WTC11 (cell line): ENCODE results near the gene MCF2L2. TPM values are rescaled to one million over a fixed set of nuclear protein-coding genes. Genes with fewer than 3 reads are reported as not detected.
A peak's percentile ranks its signal among the peaks of the same experiment; 100 is the strongest.

ENCODE experiments used
- ATAC-seq: fragments of 200-7000 bp; cut with Tn5 transposase; 2 replicates; pipeline ENCODE4 v1.10.0; 2021; ENCODE audit warnings: mild to moderate bottlenecking, moderate library complexity
- CTCF ChIA-PET: fragments of 300-600 bp; sonication (Branson Sonifier 250); formaldehyde crosslinking; loops from one replicate; lab custom pipeline; 2021; ENCODE audit warnings: antibody characterized with exemption; lab: Charles Lee
- POLR2A ChIA-PET: fragments of 350-600 bp; sonication (Branson Sonifier 250); formaldehyde crosslinking; loops from one replicate; lab custom pipeline; 2021; ENCODE audit warnings: antibody characterized with exemption; lab: Charles Lee
- DNase-seq: peaks from one replicate; pipeline ENCODE4 v3.0.0; 2021; ENCODE audit warnings: low spot score
- H3K27ac Mint-ChIP-seq: 2 replicates; pipeline ENCODE4 v1.8.0; 2021; ENCODE audit warnings: mixed read lengths
- H3K27me3 Mint-ChIP-seq: 2 replicates; pipeline ENCODE4 v1.8.0; 2021; ENCODE audit warnings: low read depth, mild to moderate bottlenecking, moderate library complexity, mixed read lengths
- H3K36me3 Mint-ChIP-seq: 2 replicates; pipeline ENCODE4 v1.8.0; 2021; ENCODE audit warnings: mixed read lengths
- H3K4me1 Mint-ChIP-seq: 2 replicates; pipeline ENCODE4 v1.8.0; 2022; ENCODE audit warnings: mixed read lengths
- H3K4me3 Mint-ChIP-seq: 2 replicates; pipeline ENCODE4 v1.8.0; 2021; ENCODE audit warnings: mild to moderate bottlenecking, moderate library complexity, mixed read lengths
- H3K9me3 Mint-ChIP-seq: 2 replicates; pipeline ENCODE4 v1.8.0; 2021; ENCODE audit warnings: mixed read lengths
- CREM ChIP-seq: sonication (generic); formaldehyde crosslinking; IDR thresholded peaks from 2 replicates; pipeline ENCODE4 v1.8.1; 2022; ENCODE audit warnings: mild to moderate bottlenecking, missing genetic modification reagents, moderate library complexity
- EMX1 ChIP-seq: fragments of 250-450 bp; sonication (Bioruptor Pico); IDR thresholded peaks from 2 replicates; pipeline ENCODE4 v1.8.0; 2021; ENCODE audit warnings: mild to moderate bottlenecking
- ETV6 ChIP-seq: sonication (generic); formaldehyde crosslinking; IDR thresholded peaks from 2 replicates; pipeline ENCODE4 v1.8.1; 2022; ENCODE audit warnings: mild to moderate bottlenecking, missing genetic modification reagents
- FOXJ3 ChIP-seq: sonication (generic); formaldehyde crosslinking; IDR thresholded peaks from 2 replicates; pipeline ENCODE4 v1.9.0; 2021; ENCODE audit warnings: missing genetic modification reagents, mild to moderate bottlenecking, borderline replicate concordance
- HMGA2 ChIP-seq: fragments of 250-450 bp; sonication (Bioruptor Pico); IDR thresholded peaks from 2 replicates; pipeline ENCODE4 v1.4.0; 2021; ENCODE audit warnings: mild to moderate bottlenecking, moderate library complexity
- NR2C2 ChIP-seq: sonication (generic); formaldehyde crosslinking; IDR thresholded peaks from 2 replicates; pipeline ENCODE4 v1.8.0; 2022; ENCODE audit warnings: mild to moderate bottlenecking, missing genetic modification reagents
- SMAD4 ChIP-seq: sonication (generic); formaldehyde crosslinking; IDR thresholded peaks from 2 replicates; pipeline ENCODE4 v1.8.0; 2022; ENCODE audit warnings: mild to moderate bottlenecking, missing genetic modification reagents
- SP1 ChIP-seq: sonication (generic); formaldehyde crosslinking; conservative IDR thresholded peaks from 2 replicates; pipeline ENCODE4 v1.8.1; 2022; ENCODE audit warnings: missing genetic modification reagents
- ZNF138 ChIP-seq: sonication (generic); formaldehyde crosslinking; conservative IDR thresholded peaks from 2 replicates; pipeline ENCODE4 v1.8.1; 2022; ENCODE audit warnings: mild to moderate bottlenecking, moderate library complexity, missing genetic modification reagents
- ZNF219 ChIP-seq: sonication (generic); formaldehyde crosslinking; IDR thresholded peaks from 2 replicates; pipeline ENCODE4 v1.8.0; 2023; ENCODE audit warnings: missing genetic modification reagents, mild to moderate bottlenecking, borderline replicate concordance
- ZNF317 ChIP-seq: sonication (generic); formaldehyde crosslinking; IDR thresholded peaks from 2 replicates; pipeline ENCODE4 v1.8.1; 2023; ENCODE audit warnings: low read depth, mild to moderate bottlenecking, moderate library complexity, missing genetic modification reagents, borderline replicate concordance
- ZNF396 ChIP-seq: fragments of 250-450 bp; sonication (Bioruptor Pico); IDR thresholded peaks from 2 replicates; pipeline ENCODE4 v1.8.0; 2021; ENCODE audit warnings: mild to moderate bottlenecking, moderate library complexity, borderline replicate concordance
- ZNF416 ChIP-seq: fragments of 250-450 bp; sonication (Bioruptor Pico); IDR thresholded peaks from 2 replicates; pipeline ENCODE4 v1.9.0; 2021; ENCODE audit warnings: mild to moderate bottlenecking, inconsistent platforms
- ZNF423 ChIP-seq: fragments of 250-450 bp; sonication (Bioruptor Pico); IDR thresholded peaks from 2 replicates; pipeline ENCODE4 v2.1.2; 2022; ENCODE audit warnings: mild to moderate bottlenecking, moderate library complexity
- total RNA-seq: library from RNA; stranded (reverse); gene quantifications from 3 replicates; pipeline ENCODE4 v1.2.3, GENCODE V29; 2021
- TF ChIP-seq, protein P1 (sequence below): sonication (generic); formaldehyde crosslinking; IDR thresholded peaks from 2 replicates; pipeline ENCODE4 v1.8.1; 2022; ENCODE audit warnings: missing genetic modification reagents, borderline replicate concordance
- TF ChIP-seq, protein P2 (sequence below): fragments of 250-450 bp; sonication (Bioruptor Pico); IDR thresholded peaks from 2 replicates; pipeline ENCODE4 v1.9.0; 2021; ENCODE audit warnings: mild to moderate bottlenecking
- TF ChIP-seq, protein P3 (sequence below): fragments of 250-450 bp; sonication (Bioruptor Pico); IDR thresholded peaks from 2 replicates; pipeline ENCODE4 v1.9.0; 2021; ENCODE audit warnings: moderate library complexity, mild to moderate bottlenecking, inconsistent platforms, borderline replicate concordance
- TF ChIP-seq, protein P4 (sequence below): sonication (generic); formaldehyde crosslinking; IDR thresholded peaks from 2 replicates; pipeline ENCODE4 v1.8.1; 2023; ENCODE audit warnings: mild to moderate bottlenecking, missing genetic modification reagents, moderate library complexity
- TF ChIP-seq, protein P5 (sequence below): fragments of 250-450 bp; sonication (Bioruptor Pico); IDR thresholded peaks from 2 replicates; pipeline ENCODE4 v1.9.0; 2021; ENCODE audit warnings: mild to moderate bottlenecking, borderline replicate concordance
- TF ChIP-seq, protein P6 (sequence below): fragments of 250-450 bp; sonication (Bioruptor Pico); conservative IDR thresholded peaks from 2 replicates; pipeline ENCODE4 v1.9.0; 2021; ENCODE audit warnings: mild to moderate bottlenecking
- TF ChIP-seq, protein P7 (sequence below): sonication (generic); formaldehyde crosslinking; IDR thresholded peaks from 2 replicates; pipeline ENCODE4 v1.8.0; 2022; ENCODE audit warnings: mild to moderate bottlenecking, missing genetic modification reagents
- TF ChIP-seq, protein P8 (sequence below): sonication (generic); formaldehyde crosslinking; IDR thresholded peaks from 2 replicates; pipeline ENCODE4 v1.8.1; 2023; ENCODE audit warnings: mild to moderate bottlenecking, missing genetic modification reagents, moderate library complexity

Gene MCF2L2
- total RNA-seq, 1 experiment from 2014 or later = 7.5 TPM

DNA sequence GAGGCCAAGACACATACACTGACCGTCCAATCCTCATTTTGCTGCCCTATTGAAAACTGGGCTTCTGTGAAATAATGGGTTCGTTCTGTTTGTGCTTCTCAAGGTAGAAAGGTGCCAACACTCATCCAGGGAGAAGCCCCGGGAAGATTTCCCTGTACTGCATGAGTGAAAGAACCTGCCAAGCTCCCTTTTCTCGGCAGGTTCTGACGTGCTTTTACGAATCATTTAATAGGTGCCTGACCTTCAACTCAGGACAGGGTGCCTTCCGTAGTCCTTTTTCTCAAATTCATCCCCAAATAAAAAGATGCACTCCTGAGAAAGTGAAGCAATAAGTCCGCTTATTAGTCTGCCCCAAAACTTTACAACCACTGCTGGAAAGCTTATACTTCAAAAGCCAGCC is 111.1 kb downstream of the MCF2L2 start:
- no peaks in the 10 kb centered on the region for H3K9me3 Mint-ChIP-seq
- no peak for ATAC-seq
- POLR2A ChIA-PET = no interaction called here
- no peak for TF ChIP-seq HMGA2
- TF ChIP-seq ZNF423 (CRISPR knock-in tag) = no peak
- TF ChIP-seq, protein P1, sequence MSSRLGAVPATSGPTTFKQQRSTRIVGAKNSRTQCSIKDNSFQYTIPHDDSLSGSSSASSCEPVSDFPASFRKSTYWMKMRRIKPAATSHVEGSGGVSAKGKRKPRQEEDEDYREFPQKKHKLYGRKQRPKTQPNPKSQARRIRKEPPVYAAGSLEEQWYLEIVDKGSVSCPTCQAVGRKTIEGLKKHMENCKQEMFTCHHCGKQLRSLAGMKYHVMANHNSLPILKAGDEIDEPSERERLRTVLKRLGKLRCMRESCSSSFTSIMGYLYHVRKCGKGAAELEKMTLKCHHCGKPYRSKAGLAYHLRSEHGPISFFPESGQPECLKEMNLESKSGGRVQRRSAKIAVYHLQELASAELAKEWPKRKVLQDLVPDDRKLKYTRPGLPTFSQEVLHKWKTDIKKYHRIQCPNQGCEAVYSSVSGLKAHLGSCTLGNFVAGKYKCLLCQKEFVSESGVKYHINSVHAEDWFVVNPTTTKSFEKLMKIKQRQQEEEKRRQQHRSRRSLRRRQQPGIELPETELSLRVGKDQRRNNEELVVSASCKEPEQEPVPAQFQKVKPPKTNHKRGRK (CRISPR knock-in tag) = no peak
- no peak for TF ChIP-seq NR2C2 (CRISPR knock-in tag)
- TF ChIP-seq SP1 (CRISPR knock-in tag) = no peak
- TF ChIP-seq SMAD4 (CRISPR knock-in tag) = no peak
- TF ChIP-seq, protein P2, sequence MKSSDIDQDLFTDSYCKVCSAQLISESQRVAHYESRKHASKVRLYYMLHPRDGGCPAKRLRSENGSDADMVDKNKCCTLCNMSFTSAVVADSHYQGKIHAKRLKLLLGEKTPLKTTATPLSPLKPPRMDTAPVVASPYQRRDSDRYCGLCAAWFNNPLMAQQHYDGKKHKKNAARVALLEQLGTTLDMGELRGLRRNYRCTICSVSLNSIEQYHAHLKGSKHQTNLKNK = no peak
- TF ChIP-seq, protein P3, sequence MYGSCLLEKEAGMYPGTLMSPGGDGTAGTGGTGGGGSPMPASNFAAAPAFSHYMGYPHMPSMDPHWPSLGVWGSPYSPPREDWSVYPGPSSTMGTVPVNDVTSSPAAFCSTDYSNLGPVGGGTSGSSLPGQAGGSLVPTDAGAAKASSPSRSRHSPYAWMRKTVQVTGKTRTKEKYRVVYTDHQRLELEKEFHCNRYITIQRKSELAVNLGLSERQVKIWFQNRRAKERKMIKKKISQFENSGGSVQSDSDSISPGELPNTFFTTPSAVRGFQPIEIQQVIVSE (CRISPR knock-in tag) = no peak
- TF ChIP-seq, protein P4, sequence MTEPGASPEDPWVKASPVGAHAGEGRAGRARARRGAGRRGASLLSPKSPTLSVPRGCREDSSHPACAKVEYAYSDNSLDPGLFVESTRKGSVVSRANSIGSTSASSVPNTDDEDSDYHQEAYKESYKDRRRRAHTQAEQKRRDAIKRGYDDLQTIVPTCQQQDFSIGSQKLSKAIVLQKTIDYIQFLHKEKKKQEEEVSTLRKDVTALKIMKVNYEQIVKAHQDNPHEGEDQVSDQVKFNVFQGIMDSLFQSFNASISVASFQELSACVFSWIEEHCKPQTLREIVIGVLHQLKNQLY (CRISPR knock-in tag) = no peak
- TF ChIP-seq ETV6 (CRISPR knock-in tag) = no peak
- no peak for TF ChIP-seq CREM
- TF ChIP-seq ZNF219 (CRISPR knock-in tag) = no peak
- TF ChIP-seq ZNF138 (CRISPR knock-in tag) = no peak
- TF ChIP-seq FOXJ3 (CRISPR knock-in tag) = no peak
- peaks cover 9% of the 10 kb centered on the region; the same call in 1 of the 2 replicates for H3K4me1 Mint-ChIP-seq
- H3K27me3 Mint-ChIP-seq = no peaks in the 10 kb centered on the region
- no peak for DNase-seq
- no peak overlapping the region for H3K4me3 Mint-ChIP-seq
- H3K36me3 Mint-ChIP-seq = no peaks in the 10 kb centered on the region
- peak overlapping the region; percentile 35; the same call in 1 of the 2 replicates for H3K27ac Mint-ChIP-seq
- CTCF ChIA-PET = no interaction called here

DNA sequence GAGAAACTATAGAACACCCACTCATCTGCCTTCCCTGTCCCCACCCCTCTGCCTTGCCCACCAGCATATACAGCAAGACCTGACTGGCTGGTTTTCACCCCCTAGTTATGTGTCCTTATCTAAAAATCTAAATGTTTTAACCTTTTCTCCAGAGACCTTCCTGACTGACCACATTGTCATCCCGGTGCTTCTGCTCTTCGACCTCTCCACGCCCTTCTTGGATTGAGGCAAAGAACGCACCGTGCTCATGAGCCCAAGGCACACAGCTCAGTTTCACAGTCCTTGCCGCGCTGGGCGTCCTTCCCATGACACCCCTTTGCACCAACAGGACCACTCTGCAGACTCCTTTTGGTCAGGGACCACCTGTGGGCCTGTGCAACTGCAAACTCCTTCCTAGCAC is 112.7 kb downstream of the MCF2L2 start:
- Mint-ChIP-seq H3K4me3 (no peak overlapping the region), H3K9me3 (no peaks in the 10 kb centered on the region), H3K27me3 (no peaks in the 10 kb centered on the region), H3K27ac (0 out of 2 replicates have a peak overlapping the region, but pooled peaks have one; percentile 22), H3K36me3 (peaks cover 4% of the 10 kb centered on the region; the same call in 1 of the 2 replicates), H3K4me1 (peaks cover 9% of the 10 kb centered on the region; the same call in 1 of the 2 replicates)
- POLR2A ChIA-PET = no interaction called here
- DNase-seq = no peak
- TF ChIP-seq, protein P2 = no peak
- no peak for TF ChIP-seq ZNF317 (CRISPR knock-in tag)
- TF ChIP-seq EMX1 (CRISPR knock-in tag) = no peak
- TF ChIP-seq, protein P5, sequence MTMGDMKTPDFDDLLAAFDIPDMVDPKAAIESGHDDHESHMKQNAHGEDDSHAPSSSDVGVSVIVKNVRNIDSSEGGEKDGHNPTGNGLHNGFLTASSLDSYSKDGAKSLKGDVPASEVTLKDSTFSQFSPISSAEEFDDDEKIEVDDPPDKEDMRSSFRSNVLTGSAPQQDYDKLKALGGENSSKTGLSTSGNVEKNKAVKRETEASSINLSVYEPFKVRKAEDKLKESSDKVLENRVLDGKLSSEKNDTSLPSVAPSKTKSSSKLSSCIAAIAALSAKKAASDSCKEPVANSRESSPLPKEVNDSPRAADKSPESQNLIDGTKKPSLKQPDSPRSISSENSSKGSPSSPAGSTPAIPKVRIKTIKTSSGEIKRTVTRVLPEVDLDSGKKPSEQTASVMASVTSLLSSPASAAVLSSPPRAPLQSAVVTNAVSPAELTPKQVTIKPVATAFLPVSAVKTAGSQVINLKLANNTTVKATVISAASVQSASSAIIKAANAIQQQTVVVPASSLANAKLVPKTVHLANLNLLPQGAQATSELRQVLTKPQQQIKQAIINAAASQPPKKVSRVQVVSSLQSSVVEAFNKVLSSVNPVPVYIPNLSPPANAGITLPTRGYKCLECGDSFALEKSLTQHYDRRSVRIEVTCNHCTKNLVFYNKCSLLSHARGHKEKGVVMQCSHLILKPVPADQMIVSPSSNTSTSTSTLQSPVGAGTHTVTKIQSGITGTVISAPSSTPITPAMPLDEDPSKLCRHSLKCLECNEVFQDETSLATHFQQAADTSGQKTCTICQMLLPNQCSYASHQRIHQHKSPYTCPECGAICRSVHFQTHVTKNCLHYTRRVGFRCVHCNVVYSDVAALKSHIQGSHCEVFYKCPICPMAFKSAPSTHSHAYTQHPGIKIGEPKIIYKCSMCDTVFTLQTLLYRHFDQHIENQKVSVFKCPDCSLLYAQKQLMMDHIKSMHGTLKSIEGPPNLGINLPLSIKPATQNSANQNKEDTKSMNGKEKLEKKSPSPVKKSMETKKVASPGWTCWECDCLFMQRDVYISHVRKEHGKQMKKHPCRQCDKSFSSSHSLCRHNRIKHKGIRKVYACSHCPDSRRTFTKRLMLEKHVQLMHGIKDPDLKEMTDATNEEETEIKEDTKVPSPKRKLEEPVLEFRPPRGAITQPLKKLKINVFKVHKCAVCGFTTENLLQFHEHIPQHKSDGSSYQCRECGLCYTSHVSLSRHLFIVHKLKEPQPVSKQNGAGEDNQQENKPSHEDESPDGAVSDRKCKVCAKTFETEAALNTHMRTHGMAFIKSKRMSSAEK = no peak
- no peak for TF ChIP-seq ZNF396 (CRISPR knock-in tag)
- TF ChIP-seq, protein P6, sequence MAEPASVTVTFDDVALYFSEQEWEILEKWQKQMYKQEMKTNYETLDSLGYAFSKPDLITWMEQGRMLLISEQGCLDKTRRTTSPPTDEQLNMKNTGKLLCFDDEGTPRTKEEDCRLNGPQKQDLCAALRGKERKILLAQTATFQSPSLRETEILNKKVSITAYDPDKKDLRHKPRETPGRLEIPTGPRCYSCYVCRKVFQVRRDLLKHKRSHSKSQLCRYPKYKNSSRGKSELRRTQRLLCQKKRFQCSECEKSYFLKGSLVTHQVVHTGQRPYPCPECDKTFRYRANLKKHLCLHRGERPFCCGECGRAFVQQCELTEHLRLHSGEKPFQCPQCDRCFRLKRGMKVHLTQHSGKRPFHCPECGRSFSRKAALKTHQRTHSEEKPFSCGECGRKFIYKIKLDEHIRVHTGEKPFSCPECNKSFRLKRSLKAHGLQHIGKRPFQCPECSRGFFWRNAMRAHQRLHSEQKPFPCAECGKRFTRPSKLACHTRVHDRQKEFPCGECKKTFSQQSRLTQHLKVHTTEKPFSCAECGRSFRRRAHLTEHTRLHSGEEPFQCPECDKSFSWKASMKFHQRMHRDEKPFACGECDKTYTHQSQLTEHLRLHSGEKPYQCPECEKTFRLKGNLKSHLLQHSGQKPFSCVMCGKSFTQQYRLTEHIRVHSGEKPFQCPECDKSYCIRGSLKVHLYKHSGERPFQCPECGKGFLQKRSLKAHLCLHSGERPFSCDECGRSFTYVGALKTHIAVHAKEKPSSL = no peak
- TF ChIP-seq, protein P7, sequence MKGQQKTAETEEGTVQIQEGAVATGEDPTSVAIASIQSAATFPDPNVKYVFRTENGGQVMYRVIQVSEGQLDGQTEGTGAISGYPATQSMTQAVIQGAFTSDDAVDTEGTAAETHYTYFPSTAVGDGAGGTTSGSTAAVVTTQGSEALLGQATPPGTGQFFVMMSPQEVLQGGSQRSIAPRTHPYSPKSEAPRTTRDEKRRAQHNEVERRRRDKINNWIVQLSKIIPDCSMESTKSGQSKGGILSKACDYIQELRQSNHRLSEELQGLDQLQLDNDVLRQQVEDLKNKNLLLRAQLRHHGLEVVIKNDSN (CRISPR knock-in tag) = no peak
- TF ChIP-seq ZNF416 (CRISPR knock-in tag) = no peak
- TF ChIP-seq, protein P8, sequence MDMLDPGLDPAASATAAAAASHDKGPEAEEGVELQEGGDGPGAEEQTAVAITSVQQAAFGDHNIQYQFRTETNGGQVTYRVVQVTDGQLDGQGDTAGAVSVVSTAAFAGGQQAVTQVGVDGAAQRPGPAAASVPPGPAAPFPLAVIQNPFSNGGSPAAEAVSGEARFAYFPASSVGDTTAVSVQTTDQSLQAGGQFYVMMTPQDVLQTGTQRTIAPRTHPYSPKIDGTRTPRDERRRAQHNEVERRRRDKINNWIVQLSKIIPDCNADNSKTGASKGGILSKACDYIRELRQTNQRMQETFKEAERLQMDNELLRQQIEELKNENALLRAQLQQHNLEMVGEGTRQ = no peak
- ATAC-seq = no peak
- CTCF ChIA-PET = no interaction called here
